HepG2 (cell line): ENCODE data around the gene NSMCE1. TPM values are rescaled to one million over a fixed set of nuclear protein-coding genes. Genes with fewer than 3 reads are reported as not detected.

ENCODE experiments used
- CHD4 ChIP-seq: fragments of 200-600 bp; sonication (generic); IDR thresholded peaks from 2 replicates; pipeline ENCODE4 v1.7.0; 2017; ENCODE audit warnings: mild to moderate bottlenecking, low read length, borderline replicate concordance
- HNRNPK ChIP-seq: fragments of 200-400 bp; formaldehyde crosslinking; IDR thresholded peaks from 2 replicates; pipeline ENCODE4 v1.6.1; 2018; ENCODE audit warnings: low read length, low read depth, moderate library complexity, mild to moderate bottlenecking; ENCODE audit not compliant: poor library complexity, severe bottlenecking
- HOXD1 ChIP-seq: sonication (generic); formaldehyde crosslinking; IDR thresholded peaks from 2 replicates; pipeline ENCODE4 v1.5.0; 2020; ENCODE audit warnings: missing genetic modification reagents
- KDM2A ChIP-seq: sonication (generic); formaldehyde crosslinking; IDR thresholded peaks from 2 replicates; pipeline ENCODE4 v1.4.0; 2020; ENCODE audit warnings: low read depth, missing genetic modification reagents, borderline replicate concordance
- KLF12 ChIP-seq: sonication (generic); formaldehyde crosslinking; IDR thresholded peaks from 2 replicates; pipeline ENCODE4 v1.4.0; 2020; ENCODE audit warnings: missing genetic modification reagents, borderline replicate concordance
- KLF6 ChIP-seq: IDR thresholded peaks from 2 replicates; pipeline ENCODE4 v1.8.0; 2016; ENCODE audit warnings: missing biosample characterization, missing genetic modification reagents
- KMT2A ChIP-seq: sonication (generic); formaldehyde crosslinking; IDR thresholded peaks from 2 replicates; pipeline ENCODE4 v1.4.0; 2020; ENCODE audit warnings: missing genetic modification reagents
- NR2F2 ChIP-seq: IDR thresholded peaks from 2 replicates; pipeline ENCODE4 v1.6.1; 2012; ENCODE audit warnings: low read depth, inconsistent platforms, borderline replicate concordance
- PCBP1 ChIP-seq: fragments of 200-400 bp; formaldehyde crosslinking; IDR thresholded peaks from 2 replicates; pipeline ENCODE4 v1.6.1; 2017; ENCODE audit warnings: mild to moderate bottlenecking, low read depth, low read length, borderline replicate concordance
- RAD51 ChIP-seq: fragments of 450-650 bp; IDR thresholded peaks from 2 replicates; pipeline ENCODE4 v1.6.1; 2016; ENCODE audit warnings: borderline replicate concordance
- RBAK ChIP-seq: sonication (generic); formaldehyde crosslinking; IDR thresholded peaks from 2 replicates; pipeline ENCODE4 v1.5.1; 2020; ENCODE audit warnings: mild to moderate bottlenecking, missing genetic modification reagents
- SRSF4 ChIP-seq: fragments of 200-400 bp; formaldehyde crosslinking; IDR thresholded peaks from one replicate; pipeline ENCODE4 v1.6.1; 2018; ENCODE audit warnings: mild to moderate bottlenecking, low read depth, low read length, moderate library complexity; ENCODE audit not compliant: poor library complexity, severe bottlenecking
- ZEB1 ChIP-seq: IDR thresholded peaks from 2 replicates; pipeline ENCODE4 v1.6.1; 2012; ENCODE audit warnings: mild to moderate bottlenecking, low read depth, inconsistent platforms; ENCODE audit not compliant: insufficient replicate concordance
- ZNF24 ChIP-seq: fragments of 450-650 bp; IDR thresholded peaks from 2 replicates; pipeline ENCODE4 v1.6.1; 2017; ENCODE audit warnings: antibody characterized with exemption, mild to moderate bottlenecking
- ZNF329 ChIP-seq: sonication (generic); formaldehyde crosslinking; IDR thresholded peaks from 2 replicates; pipeline ENCODE4 v1.9.0; 2021; ENCODE audit warnings: low read depth, mild to moderate bottlenecking, missing genetic modification reagents
- ZNF460 ChIP-seq: sonication (generic); formaldehyde crosslinking; IDR thresholded peaks from 2 replicates; pipeline ENCODE4 v1.5.1; 2020; ENCODE audit warnings: missing genetic modification reagents, mild to moderate bottlenecking, borderline replicate concordance
- ZNF589 ChIP-seq: sonication (generic); formaldehyde crosslinking; conservative IDR thresholded peaks from 2 replicates; pipeline ENCODE4 v1.8.0; 2022; ENCODE audit warnings: mild to moderate bottlenecking, moderate library complexity, missing genetic modification reagents
- polyA plus RNA-seq, 8 experiments: library from polyadenylated mRNA; depleted of rRNA in 3 of 8; stranded (reverse) in 7 of 8; unstranded in 1 of 8; fragments of >200 nt; fragmentation: Illumina TruSeq in 4 of 8; extraction: Trizol in 4 of 8; gene quantifications; 2 replicates each; pipeline versions ENCODE4 v1.2.1 to v1.2.3, GENCODE V29; 2011 to 2016; ENCODE audit warnings: low read depth in 4 of 8, missing spikeins in 1 of 8, mixed read lengths in 1 of 8; ENCODE audit not compliant: insufficient read depth in 1 of 8
- total RNA-seq, 5 experiments: library from RNA; depleted of rRNA; stranded (reverse); fragments of >200 nt; fragmentation: Illumina TruSeq; extraction: Trizol; gene quantifications; 2 replicates each; pipeline ENCODE4 v1.2.3, GENCODE V29; 2016; ENCODE audit warnings: low read depth in 1 of 5
- TF ChIP-seq, protein P1 (sequence below): sonication (generic); formaldehyde crosslinking; IDR thresholded peaks from 2 replicates; pipeline ENCODE4 v1.5.0; 2020; ENCODE audit warnings: mild to moderate bottlenecking, missing genetic modification reagents
- TF ChIP-seq, protein P2 (sequence below): sonication (generic); formaldehyde crosslinking; IDR thresholded peaks from 2 replicates; pipeline ENCODE4 v1.8.0; 2022; ENCODE audit warnings: mild to moderate bottlenecking, missing genetic modification reagents, moderate library complexity
- TF ChIP-seq, protein P3 (sequence below), 2 experiments: sonication (generic) in 1 of 2; formaldehyde crosslinking in 1 of 2; IDR thresholded peaks; 2 replicates each; pipeline versions ENCODE4 v1.5.1 to v1.6.1; 2011 to 2020; ENCODE audit warnings: borderline replicate concordance in 1 of 2, low read depth in 1 of 2, low read length in 1 of 2, mild to moderate bottlenecking in 1 of 2, missing genetic modification reagents in 1 of 2, moderate library complexity in 1 of 2
- TF ChIP-seq, protein P4 (sequence below): sonication (generic); formaldehyde crosslinking; IDR thresholded peaks from 2 replicates; pipeline ENCODE4 v1.8.0; 2022; ENCODE audit warnings: missing genetic modification reagents, mild to moderate bottlenecking, inconsistent platforms, borderline replicate concordance

NSMCE1 gene
- total and polyA plus RNA-seq, 2 of the 13 experiments (the other 11 are each of a cell fraction or from before 2014, with no cell fraction given): 42.7 to 52.9 TPM

DNA sequence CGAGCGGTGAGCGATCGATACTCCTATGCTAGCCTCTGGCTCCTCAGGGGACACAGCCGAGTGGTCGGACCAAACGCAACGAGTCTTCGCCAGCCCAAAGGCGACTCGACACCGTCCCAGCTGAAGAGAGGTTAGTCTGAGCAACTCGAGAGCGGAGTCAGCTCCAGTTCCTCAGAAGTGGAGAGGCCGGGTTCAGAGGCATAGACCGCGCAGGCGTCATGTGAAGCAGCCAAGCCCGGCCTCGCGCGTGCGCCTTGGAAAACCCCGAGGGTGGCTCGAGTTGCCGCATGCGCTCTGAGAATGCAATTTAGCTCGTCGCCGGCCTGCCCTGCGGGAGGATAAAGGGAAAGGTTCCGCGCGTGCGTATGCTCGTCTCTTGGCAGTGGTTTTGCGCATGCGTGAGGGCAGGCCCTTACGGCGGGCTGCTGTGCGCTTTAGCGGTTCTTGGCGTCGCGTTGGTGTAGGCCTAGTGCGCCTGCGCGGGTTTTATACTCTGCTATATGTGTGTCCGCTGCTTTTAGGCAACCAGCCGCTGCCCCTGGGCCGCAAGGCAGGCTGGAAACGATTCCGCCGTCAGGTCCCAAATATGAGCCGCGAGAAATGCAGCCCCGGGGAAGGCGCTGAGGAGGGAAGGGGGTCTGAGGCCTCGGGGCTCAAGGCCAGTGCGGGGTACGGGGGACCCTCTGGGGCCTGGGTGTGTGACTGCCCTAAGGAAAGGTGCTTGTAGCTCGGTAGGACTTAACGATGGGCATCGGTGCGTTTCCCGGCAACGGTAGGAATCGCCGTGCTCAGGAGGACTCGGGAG is 64.9 kb downstream of the NSMCE1 start, which contains the start of gene KDM8 (continued):
- TF ChIP-seq, protein P1, sequence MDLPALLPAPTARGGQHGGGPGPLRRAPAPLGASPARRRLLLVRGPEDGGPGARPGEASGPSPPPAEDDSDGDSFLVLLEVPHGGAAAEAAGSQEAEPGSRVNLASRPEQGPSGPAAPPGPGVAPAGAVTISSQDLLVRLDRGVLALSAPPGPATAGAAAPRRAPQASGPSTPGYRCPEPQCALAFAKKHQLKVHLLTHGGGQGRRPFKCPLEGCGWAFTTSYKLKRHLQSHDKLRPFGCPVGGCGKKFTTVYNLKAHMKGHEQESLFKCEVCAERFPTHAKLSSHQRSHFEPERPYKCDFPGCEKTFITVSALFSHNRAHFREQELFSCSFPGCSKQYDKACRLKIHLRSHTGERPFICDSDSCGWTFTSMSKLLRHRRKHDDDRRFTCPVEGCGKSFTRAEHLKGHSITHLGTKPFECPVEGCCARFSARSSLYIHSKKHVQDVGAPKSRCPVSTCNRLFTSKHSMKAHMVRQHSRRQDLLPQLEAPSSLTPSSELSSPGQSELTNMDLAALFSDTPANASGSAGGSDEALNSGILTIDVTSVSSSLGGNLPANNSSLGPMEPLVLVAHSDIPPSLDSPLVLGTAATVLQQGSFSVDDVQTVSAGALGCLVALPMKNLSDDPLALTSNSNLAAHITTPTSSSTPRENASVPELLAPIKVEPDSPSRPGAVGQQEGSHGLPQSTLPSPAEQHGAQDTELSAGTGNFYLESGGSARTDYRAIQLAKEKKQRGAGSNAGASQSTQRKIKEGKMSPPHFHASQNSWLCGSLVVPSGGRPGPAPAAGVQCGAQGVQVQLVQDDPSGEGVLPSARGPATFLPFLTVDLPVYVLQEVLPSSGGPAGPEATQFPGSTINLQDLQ: peak; percentile 63; the same call in 1 of the 2 replicates
- TF ChIP-seq ZEB1: no peak
- no peak for TF ChIP-seq RAD51
- peak; percentile 98 for TF ChIP-seq KLF12
- peak; percentile 92 for TF ChIP-seq KDM2A
- peak; percentile 11; the same call in 1 of the 2 replicates for TF ChIP-seq ZNF24
- TF ChIP-seq, protein P2, sequence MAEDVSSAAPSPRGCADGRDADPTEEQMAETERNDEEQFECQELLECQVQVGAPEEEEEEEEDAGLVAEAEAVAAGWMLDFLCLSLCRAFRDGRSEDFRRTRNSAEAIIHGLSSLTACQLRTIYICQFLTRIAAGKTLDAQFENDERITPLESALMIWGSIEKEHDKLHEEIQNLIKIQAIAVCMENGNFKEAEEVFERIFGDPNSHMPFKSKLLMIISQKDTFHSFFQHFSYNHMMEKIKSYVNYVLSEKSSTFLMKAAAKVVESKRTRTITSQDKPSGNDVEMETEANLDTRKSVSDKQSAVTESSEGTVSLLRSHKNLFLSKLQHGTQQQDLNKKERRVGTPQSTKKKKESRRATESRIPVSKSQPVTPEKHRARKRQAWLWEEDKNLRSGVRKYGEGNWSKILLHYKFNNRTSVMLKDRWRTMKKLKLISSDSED (CRISPR knock-in tag): peak; percentile 90
- TF ChIP-seq, protein P3, sequence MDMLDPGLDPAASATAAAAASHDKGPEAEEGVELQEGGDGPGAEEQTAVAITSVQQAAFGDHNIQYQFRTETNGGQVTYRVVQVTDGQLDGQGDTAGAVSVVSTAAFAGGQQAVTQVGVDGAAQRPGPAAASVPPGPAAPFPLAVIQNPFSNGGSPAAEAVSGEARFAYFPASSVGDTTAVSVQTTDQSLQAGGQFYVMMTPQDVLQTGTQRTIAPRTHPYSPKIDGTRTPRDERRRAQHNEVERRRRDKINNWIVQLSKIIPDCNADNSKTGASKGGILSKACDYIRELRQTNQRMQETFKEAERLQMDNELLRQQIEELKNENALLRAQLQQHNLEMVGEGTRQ (IDR thresholded peaks at IDR 0.05; ENCODE audit: low read depth, low read length): peak; percentile 47; the same call in 1 of the 2 replicates
- TF ChIP-seq, protein P3 (CRISPR knock-in tag; IDR thresholded peaks at IDR 0.05; ENCODE audit: borderline replicate concordance): peak; percentile 63; the same call in 1 of the 2 replicates
- peak; percentile 75 for TF ChIP-seq KMT2A (CRISPR knock-in tag)
- TF ChIP-seq KLF6 (CRISPR knock-in tag): peak; percentile 91
- TF ChIP-seq ZNF589 (CRISPR knock-in tag): no peak; the same call in 1 of the 2 replicates
- TF ChIP-seq CHD4: no peak
- TF ChIP-seq HNRNPK: no peak
- TF ChIP-seq NR2F2: no peak; the same call in 1 of the 2 replicates
- peak; percentile 90 for TF ChIP-seq HOXD1 (CRISPR knock-in tag)
- TF ChIP-seq RBAK (CRISPR knock-in tag): peak; percentile 81; the same call in 1 of the 2 replicates
- TF ChIP-seq ZNF460: no peak; the same call in 1 of the 2 replicates
- TF ChIP-seq PCBP1: 0 out of 2 replicates have a peak, but pooled peaks have one; percentile 57
- no peak for TF ChIP-seq ZNF329 (CRISPR knock-in tag)
- TF ChIP-seq, protein P4, sequence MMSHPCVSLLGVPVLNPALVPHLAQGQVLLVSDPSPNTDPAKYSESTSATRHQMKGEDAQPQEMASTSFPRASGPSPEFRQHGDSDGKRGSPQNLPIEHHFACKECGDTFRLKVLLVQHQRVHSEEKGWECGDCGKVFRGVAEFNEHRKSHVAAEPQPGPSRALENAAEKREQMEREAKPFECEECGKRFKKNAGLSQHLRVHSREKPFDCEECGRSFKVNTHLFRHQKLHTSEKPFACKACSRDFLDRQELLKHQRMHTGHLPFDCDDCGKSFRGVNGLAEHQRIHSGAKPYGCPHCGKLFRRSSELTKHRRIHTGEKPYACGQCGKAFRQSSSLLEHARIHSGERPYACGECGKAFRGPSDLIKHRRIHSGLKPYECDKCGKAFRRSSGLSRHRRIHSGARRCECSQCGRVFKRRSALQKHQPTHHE (CRISPR knock-in tag): peak; percentile 64
- TF ChIP-seq SRSF4: no peak
